KG1 (cell line): ENCODE results near the gene GEMIN4.
"Not testable (repeated sequence)": the region's sequence is repeated elsewhere in the genome, so short reads cannot be mapped to it uniquely, and the experiment has no call there.

Experiments
- DNase-seq: peaks from one replicate; lab custom pipeline; 2025; lab: John Stamatoyannopoulos, UW

Gene GEMIN4

DNA sequence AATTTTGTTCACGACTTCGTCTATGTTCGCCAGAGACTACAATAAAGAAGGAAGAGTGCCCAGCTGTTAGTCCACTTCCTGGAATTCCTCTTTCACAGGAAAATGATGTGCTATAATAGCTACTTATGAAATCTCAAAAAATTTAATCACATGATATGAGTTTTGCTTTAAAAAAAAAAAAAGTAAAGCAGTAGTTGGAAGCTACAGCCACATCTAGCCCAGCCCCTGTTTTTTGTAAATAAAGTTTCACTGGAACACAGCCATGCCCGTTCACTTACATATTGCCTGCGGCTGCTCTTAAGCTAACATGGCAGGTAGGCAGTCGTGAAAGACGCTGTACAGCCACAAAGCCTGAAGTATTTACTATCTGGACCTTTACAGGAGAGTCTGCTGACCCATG, 52.7 kb downstream of the GEMIN4 start:
- no peak for DNase-seq

DNA sequence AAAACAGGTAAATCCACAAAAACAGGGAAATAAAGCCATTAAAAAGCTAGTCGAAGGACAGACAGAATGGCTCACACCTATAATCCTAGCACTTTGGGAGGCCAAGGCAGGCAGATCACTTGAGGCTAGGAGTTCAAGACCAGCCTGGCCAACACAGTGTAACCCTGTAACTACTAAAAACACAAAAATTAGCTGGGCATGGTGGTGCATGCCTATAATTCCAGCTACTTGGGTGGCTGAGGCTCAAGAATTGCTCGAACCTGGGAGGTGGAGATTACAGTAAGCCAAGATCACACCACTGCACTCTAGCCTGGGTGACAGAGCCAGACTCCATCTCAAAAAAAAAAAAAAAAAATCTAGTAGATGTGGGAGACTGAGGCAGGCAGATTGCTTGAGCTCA, 54.0 kb downstream of the GEMIN4 start:
- DNase-seq: not testable (repeated sequence)

DNA sequence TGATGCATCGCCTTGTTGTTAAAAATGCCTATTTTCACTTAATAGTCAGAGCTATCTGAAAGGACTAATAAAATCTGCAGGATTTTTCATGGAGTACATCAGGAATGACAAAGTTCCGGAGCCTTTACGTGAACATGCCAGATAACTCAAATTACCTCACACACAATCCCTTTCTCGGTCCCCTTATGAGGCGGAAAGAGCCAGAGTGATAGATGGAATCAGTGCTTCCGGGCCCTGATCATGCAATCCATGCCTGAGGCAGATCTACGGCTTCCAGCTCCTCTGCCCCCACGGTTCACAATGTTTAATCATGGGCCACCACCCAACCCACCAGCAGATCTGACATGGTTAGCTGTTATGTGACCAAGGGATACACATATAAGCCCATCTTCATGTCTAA, 54.4 kb downstream of the GEMIN4 start:
- DNase-seq: no peak

DNA sequence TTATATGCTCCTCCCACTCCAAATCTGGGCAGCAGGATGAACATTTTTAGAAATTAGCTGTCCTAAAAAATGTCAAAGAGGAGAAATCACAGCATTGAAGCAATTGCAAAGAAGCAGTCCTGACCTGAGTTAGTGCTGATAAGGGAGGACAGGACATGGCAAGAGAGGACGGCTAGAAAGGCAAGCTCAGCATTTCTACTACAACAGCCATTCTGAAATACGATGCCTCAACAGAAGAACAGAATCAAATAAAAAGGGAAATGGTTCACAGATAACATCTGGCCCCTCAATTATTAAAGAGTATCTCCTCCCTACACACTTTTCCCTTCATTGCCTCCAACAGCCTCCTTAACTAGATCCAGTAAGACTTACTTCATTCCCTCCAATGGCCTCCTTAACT, 55.7 kb downstream of the GEMIN4 start:
- DNase-seq: no peak
